ENCODE measurements around the gene PRKAG2. TPM values are rescaled to one million over a fixed set of nuclear protein-coding genes. Genes with fewer than 3 reads are reported as not detected.

PRKAG2 gene
- total and polyA plus RNA-seq, 2 experiments from 2014 or later = 17.0 to 19.5 TPM

- Histone ChIP-seq H4K20me1 (ENCODE audit: insufficient read depth) (no peaks in the 10 kb centered on the region), H3K27me3 (replicated peaks; ENCODE audit: insufficient read depth) (no peaks in the 10 kb centered on the region), H3K4me2 (ENCODE audit: unreplicated experiment) (no peak overlapping the region), H3K79me2 (ENCODE audit: insufficient read depth) (no peaks in the 10 kb centered on the region), H3K4me3 (no peak overlapping the region), H3K27ac (no peak overlapping the region), H3K36me3 (ENCODE audit: low read depth) (peaks cover 35% of the 10 kb centered on the region; the same call in 1 of the 2 replicates), H3K9me2 (ENCODE audit: insufficient read depth) (no peaks in the 10 kb centered on the region), H3F3A (ENCODE audit: insufficient read depth) (no peaks in the 10 kb centered on the region), H3K9ac (no peak overlapping the region), H2AFZ (no peak overlapping the region), H3K4me1 (ENCODE audit: insufficient read depth) (no peaks in the 10 kb centered on the region), H3K9me3 (ENCODE audit: low read depth) (no peaks in the 10 kb centered on the region)
- TF ChIP-seq EZH2 (IDR thresholded peaks at IDR 0.05; ENCODE audit: insufficient read depth, poor library complexity, severe bottlenecking) = no peak
- TF ChIP-seq EZH2phosphoT487 (IDR thresholded peaks at IDR 0.05; ENCODE audit: insufficient read depth, low read depth) = no peak
- 98 to 99% methylated on average over 5 of the region's 5 CpGs for WGBS, 2 experiments (ENCODE audit: low coverage in 1 of 2, low lambda C conversion rate in 2 of 2, missing lambda C conversion rate in 2 of 2)
- in situ Hi-C loops (cut with MboI) = no loop called here
- DNase-seq = no peak
Observed at GRCh38 chr7:151559557-151560183, 317.2 kb downstream of the PRKAG2 start.

- H3K36me3 ChIP-seq (ENCODE audit: low read depth) = peaks cover 31% of the 10 kb centered on the region; the same call in 1 of the 2 replicates
- H3K9ac ChIP-seq = no peak overlapping the region
- no peak overlapping the region for H3K4me2 ChIP-seq (ENCODE audit: unreplicated experiment)
- TF ChIP-seq EZH2phosphoT487 (IDR thresholded peaks at IDR 0.05; ENCODE audit: insufficient read depth, low read depth) = no peak
- no peak for TF ChIP-seq EZH2 (IDR thresholded peaks at IDR 0.05; ENCODE audit: insufficient read depth, poor library complexity, severe bottlenecking)
- no peaks in the 10 kb centered on the region for H3K79me2 ChIP-seq (ENCODE audit: insufficient read depth)
- peak; percentile 34 for DNase-seq
- in situ Hi-C loops (cut with MboI) = no loop called here
- no peak overlapping the region for H3K27ac ChIP-seq
- H2AFZ ChIP-seq = no peak overlapping the region
- H4K20me1 ChIP-seq (ENCODE audit: insufficient read depth) = no peaks in the 10 kb centered on the region
- no peaks in the 10 kb centered on the region for H3K9me2 ChIP-seq (ENCODE audit: insufficient read depth)
- no peak overlapping the region for H3K4me3 ChIP-seq
- H3K4me1 ChIP-seq (ENCODE audit: insufficient read depth) = no peaks in the 10 kb centered on the region
- 72 to 75% methylated on average over 6 of the region's 6 CpGs for WGBS, 2 experiments (ENCODE audit: low coverage in 1 of 2, low lambda C conversion rate in 2 of 2, missing lambda C conversion rate in 2 of 2)
- H3F3A ChIP-seq (ENCODE audit: insufficient read depth) = no peaks in the 10 kb centered on the region
- H3K9me3 ChIP-seq (ENCODE audit: low read depth) = no peaks in the 10 kb centered on the region
- H3K27me3 ChIP-seq (replicated peaks; ENCODE audit: insufficient read depth) = no peaks in the 10 kb centered on the region
Observed at GRCh38 chr7:151558575-151558974, 318.3 kb downstream of the PRKAG2 start.

- Histone ChIP-seq H3K4me1 (ENCODE audit: insufficient read depth) (no peaks in the 10 kb centered on the region), H3K27ac (no peak overlapping the region), H3K36me3 (ENCODE audit: low read depth) (peaks cover 23% of the 10 kb centered on the region; the same call in 1 of the 2 replicates), H3K27me3 (replicated peaks; ENCODE audit: insufficient read depth) (no peaks in the 10 kb centered on the region), H3K4me3 (no peak overlapping the region), H3K4me2 (ENCODE audit: unreplicated experiment) (no peak overlapping the region), H4K20me1 (ENCODE audit: insufficient read depth) (no peaks in the 10 kb centered on the region), H3K9me2 (ENCODE audit: insufficient read depth) (no peaks in the 10 kb centered on the region), H3F3A (ENCODE audit: insufficient read depth) (no peaks in the 10 kb centered on the region), H2AFZ (no peak overlapping the region), H3K9ac (no peak overlapping the region), H3K79me2 (ENCODE audit: insufficient read depth) (no peaks in the 10 kb centered on the region), H3K9me3 (ENCODE audit: low read depth) (no peaks in the 10 kb centered on the region)
- in situ Hi-C loops (cut with MboI) = no loop called here
- no peak for DNase-seq
- TF ChIP-seq EZH2 (IDR thresholded peaks at IDR 0.05; ENCODE audit: insufficient read depth, poor library complexity, severe bottlenecking) (no peak), EZH2phosphoT487 (IDR thresholded peaks at IDR 0.05; ENCODE audit: insufficient read depth, low read depth) (no peak)
- WGBS, 2 experiments (ENCODE audit: low coverage in 1 of 2, low lambda C conversion rate in 2 of 2, missing lambda C conversion rate in 2 of 2) = 98% methylated on average over 12 of the region's 12 CpGs
Observed at GRCh38 chr7:151556592-151556991, 320.3 kb downstream of the PRKAG2 start.

- no peak overlapping the region for H3K9ac ChIP-seq
- WGBS, 2 experiments (ENCODE audit: low coverage in 1 of 2, low lambda C conversion rate in 2 of 2, missing lambda C conversion rate in 2 of 2) = 93 to 95% methylated on average over 15 of the region's 15 CpGs
- peaks cover 8% of the 10 kb centered on the region; the same call in 1 of the 2 replicates for H3K36me3 ChIP-seq (ENCODE audit: low read depth)
- no peak overlapping the region for H3K4me2 ChIP-seq (ENCODE audit: unreplicated experiment)
- peaks cover under 1% of the 10 kb centered on the region; the same call in 1 of the 2 replicates for H3K27me3 ChIP-seq (replicated peaks; ENCODE audit: insufficient read depth)
- H3K9me2 ChIP-seq (ENCODE audit: insufficient read depth) = no peaks in the 10 kb centered on the region
- no peaks in the 10 kb centered on the region for H3K79me2 ChIP-seq (ENCODE audit: insufficient read depth)
- H3F3A ChIP-seq (ENCODE audit: insufficient read depth) = no peaks in the 10 kb centered on the region
- H2AFZ ChIP-seq = no peak overlapping the region
- H3K4me1 ChIP-seq (ENCODE audit: insufficient read depth) = no peaks in the 10 kb centered on the region
- TF ChIP-seq EZH2 (IDR thresholded peaks at IDR 0.05; ENCODE audit: insufficient read depth, poor library complexity, severe bottlenecking) = no peak
- TF ChIP-seq EZH2phosphoT487 (IDR thresholded peaks at IDR 0.05; ENCODE audit: insufficient read depth, low read depth) = no peak
- no peak overlapping the region for H3K27ac ChIP-seq
- no peak for DNase-seq
- no peak overlapping the region for H3K4me3 ChIP-seq
- in situ Hi-C loops (cut with MboI) = no loop called here
- no peaks in the 10 kb centered on the region for H3K9me3 ChIP-seq (ENCODE audit: low read depth)
- no peaks in the 10 kb centered on the region for H4K20me1 ChIP-seq (ENCODE audit: insufficient read depth)
Observed at GRCh38 chr7:151553356-151553755, 323.6 kb downstream of the PRKAG2 start.
